SHP77 (cell line): ENCODE data around the gene TIGIT.

Experiments
- DNase-seq, 2 experiments: peaks; one replicate each; lab custom pipeline; 2025; lab: John Stamatoyannopoulos, UW

The TIGIT gene

GRCh38 chr3:114351822-114352145 lies 58.0 kb downstream of the TIGIT start:
- no peak for DNase-seq

DNA sequence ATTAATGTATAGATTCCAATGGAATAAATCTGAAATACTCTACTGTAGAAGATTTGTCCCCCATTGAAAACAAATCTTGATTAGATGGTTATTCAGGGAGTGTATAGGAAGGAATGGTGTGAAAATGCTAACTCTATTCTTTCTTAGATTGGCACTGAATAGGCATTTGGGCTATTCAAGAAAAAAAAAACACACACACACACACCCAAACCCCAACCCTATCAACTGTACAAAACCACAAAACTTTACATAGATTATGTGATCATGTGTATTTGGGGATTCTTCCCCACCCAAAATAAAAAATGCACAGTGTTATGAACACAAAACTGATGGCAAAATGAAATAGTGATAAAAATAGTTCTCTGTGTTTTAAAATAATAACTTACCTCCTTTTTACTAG lies 61.8 kb downstream of the TIGIT start:
- DNase-seq = no peak

DNA sequence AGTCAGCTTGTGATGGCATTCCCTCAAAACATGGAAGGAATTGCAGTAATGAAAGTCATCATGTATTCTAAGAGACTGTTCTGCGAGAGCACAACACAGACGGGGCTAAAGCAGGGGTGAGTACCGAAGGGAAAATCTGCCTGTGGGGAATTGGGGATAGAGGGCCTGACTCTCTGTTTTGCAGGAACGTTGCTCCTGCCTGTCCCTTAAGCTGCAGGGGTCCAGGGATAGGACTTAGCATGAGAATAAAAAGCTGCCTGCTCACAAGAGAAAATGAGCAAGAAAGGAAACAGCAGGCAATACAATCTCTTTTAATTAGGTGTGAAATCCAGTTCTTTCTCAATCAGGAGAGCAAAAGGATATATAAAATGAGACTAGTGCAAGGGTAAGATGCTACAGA lies 62.2 kb downstream of the TIGIT start:
- DNase-seq = no peak

GRCh38 chr3:114356525-114356924 lies 62.7 kb downstream of the TIGIT start:
- no peak for DNase-seq
